CD4-positive, alpha-beta T cell treated with Interleukin-6 at 100 ng/mL for 8 hours (primary cell): ENCODE results near the gene PLXDC1.

Experiments
- DNase-seq: peaks from one replicate; pipeline ENCODE4 v3.0.0-alpha.2; 2020; ENCODE audit warnings: mixed read lengths, low spot score

PLXDC1 gene

DNA sequence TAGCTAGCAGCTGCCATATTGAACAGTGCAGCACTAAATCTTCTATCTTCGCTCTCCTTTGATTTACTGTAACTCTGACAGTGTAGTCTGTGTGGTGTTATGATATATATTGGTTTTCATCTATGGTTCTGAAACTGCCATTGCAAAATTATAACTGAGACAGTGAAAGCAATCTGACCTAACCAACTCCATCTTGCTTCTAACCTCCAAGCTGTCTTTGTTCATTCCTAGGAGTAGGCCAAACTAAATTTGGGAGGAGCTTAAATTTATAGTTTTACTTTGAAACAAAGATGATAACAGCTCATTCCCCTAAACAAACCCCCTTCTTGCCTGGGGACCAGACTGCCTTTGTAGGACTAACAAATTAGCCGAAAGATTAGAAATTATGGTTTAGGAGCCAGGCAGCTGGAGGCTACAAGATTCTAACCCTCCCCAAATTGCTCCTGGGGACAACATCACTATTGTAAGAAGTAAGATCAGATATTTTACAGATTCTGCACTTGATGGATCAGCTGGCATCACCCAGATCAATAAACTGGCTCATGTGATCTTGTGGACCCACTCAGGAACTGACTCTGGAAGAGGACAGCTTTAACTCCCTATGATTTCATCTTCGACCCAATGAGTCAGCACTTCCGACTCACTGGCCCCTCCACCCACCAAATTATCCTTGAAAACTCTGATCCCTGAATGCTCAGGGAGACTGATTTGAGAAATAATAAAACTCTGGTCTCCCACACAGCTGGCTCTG is 137.2 kb downstream of the PLXDC1 start:
- no peak for DNase-seq
